HCT116 (cell line): Measurements from ENCODE around the gene SYT4. TPM values are rescaled to one million over a fixed set of nuclear protein-coding genes. Genes with fewer than 3 reads are reported as not detected.

Source experiments
- ATAC-seq: fragments of 200-7000 bp; cut with Tn5 transposase; 2 replicates; pipeline ENCODE4 v1.9.1; 2020; ENCODE audit warnings: mild to moderate bottlenecking, moderate library complexity
- BruUV-seq: library from RNA; stranded (reverse); fragments of 400-500 nt; replicated peaks from 2 replicates; lab custom pipeline; 2021; lab: Mats Ljungman, UMichigan
- CTCF ChIA-PET: fragments of 300-600 bp; sonication (Branson Sonifier 250); formaldehyde crosslinking; loops from one replicate; lab custom pipeline; 2021; ENCODE audit warnings: antibody characterized with exemption; lab: Charles Lee
- POLR2A ChIA-PET: fragments of 300-600, 350-600 bp; sonication (Branson Sonifier 250); formaldehyde crosslinking; loops from one replicate; lab custom pipeline; 2021; ENCODE audit warnings: antibody characterized with exemption; lab: Charles Lee
- RAD21 ChIA-PET, 2 experiments: fragments of 300-600 bp; sonication (Branson Sonifier 250); formaldehyde crosslinking; loops; one replicate each; lab custom pipeline; 2023; ENCODE audit warnings: low total read pairs in 2 of 2; ENCODE audit not compliant: uncharacterized antibody in 2 of 2, unreplicated experiment in 2 of 2, low non-redundant PET in 1 of 2; lab: Charles Lee
- DNase-seq: peaks from one replicate; pipeline ENCODE4 v3.0.0-alpha.2; 2010; ENCODE audit warnings: low read depth, low spot score
- H2AFZ ChIP-seq: fragments of 200-600 bp; shearing (Covaris generic), sonication (generic); 2 replicates; pipeline ENCODE4 v1.6.1; 2017; ENCODE audit warnings: low read depth, mixed run types, mixed read lengths, antibody characterized with exemption, low read length; ENCODE audit not compliant: poor library complexity, severe bottlenecking
- H3K27ac ChIP-seq: 2 replicates; pipeline ENCODE4 v1.5.1; 2012; ENCODE audit warnings: low read depth, low read length
- H3K27me3 ChIP-seq: fragments of 200-600 bp; sonication (generic); 2 replicates; pipeline ENCODE4 v1.6.1; 2016; ENCODE audit warnings: mixed run types, low read length, mixed read lengths; ENCODE audit not compliant: insufficient read depth
- H3K36me3 ChIP-seq, 2 experiments: fragments of 200-500 bp in 1 of 2; fragments of 200-600 bp in 1 of 2; sonication (Bioruptor generic) in 1 of 2; sonication (generic) in 1 of 2; 2 replicates each; pipeline versions ENCODE4 v1.5.1 to v1.6.1; 2014 to 2016; ENCODE audit warnings: low read length in 2 of 2, inconsistent platforms in 1 of 2, mixed read lengths in 1 of 2, mixed run types in 1 of 2; ENCODE audit not compliant: insufficient read depth in 2 of 2, control insufficient read depth in 1 of 2
- H3K4me1 ChIP-seq, 2 experiments: fragments of 200-600 bp in 1 of 2; sonication (generic) in 1 of 2; 2 replicates each; pipeline versions ENCODE4 v1.5.1 to v1.6.1; 2012 to 2017; ENCODE audit warnings: low read length in 2 of 2, inconsistent platforms in 1 of 2, mild to moderate bottlenecking in 1 of 2, mixed read lengths in 1 of 2, mixed run types in 1 of 2, moderate library complexity in 1 of 2; ENCODE audit not compliant: insufficient read depth in 2 of 2, control insufficient read depth in 1 of 2
- H3K4me2 ChIP-seq: fragments of 200-600 bp; sonication (generic); 2 replicates; pipeline ENCODE4 v1.6.1; 2017; ENCODE audit warnings: mixed run types, low read length, mixed read lengths
- H3K4me3 ChIP-seq, 2 experiments: fragments of 200-600 bp in 1 of 2; sonication (generic) in 1 of 2; replicated peaks in 1 of 2; 2 replicates each; pipeline ENCODE4 v1.5.1; 2011 to 2016; ENCODE audit warnings: low read length in 2 of 2, control low read depth in 1 of 2, low read depth in 1 of 2, mild to moderate bottlenecking in 1 of 2, mixed read lengths in 1 of 2, mixed run types in 1 of 2
- H3K79me2 ChIP-seq: fragments of 200-600 bp; sonication (generic); 2 replicates; pipeline ENCODE4 v1.6.1; 2017; ENCODE audit warnings: mild to moderate bottlenecking, mixed run types, low read length, moderate library complexity, mixed read lengths; ENCODE audit not compliant: insufficient read depth
- H3K9ac ChIP-seq: fragments of 200-600 bp; sonication (generic); 2 replicates; pipeline ENCODE4 v1.6.1; 2016; ENCODE audit warnings: low read length, mixed read lengths
- H3K9me2 ChIP-seq: fragments of 200-600 bp; sonication (generic), shearing (Covaris generic); 2 replicates; pipeline ENCODE4 v1.6.1; 2017; ENCODE audit warnings: mixed run types, mild to moderate bottlenecking, moderate library complexity; ENCODE audit not compliant: insufficient read depth
- H3K9me3 ChIP-seq, 2 experiments: fragments of 200-500 bp in 1 of 2; fragments of 200-600 bp in 1 of 2; sonication (Bioruptor generic) in 1 of 2; sonication (generic) in 1 of 2; 2 replicates each; pipeline ENCODE4 v1.6.1; 2014 to 2017; ENCODE audit warnings: low read length in 2 of 2, mixed read lengths in 2 of 2, inconsistent platforms in 1 of 2, low read depth in 1 of 2, mild to moderate bottlenecking in 1 of 2, mixed run types in 1 of 2, moderate library complexity in 1 of 2; ENCODE audit not compliant: control insufficient read depth in 1 of 2, insufficient read depth in 1 of 2
- H4K20me1 ChIP-seq: fragments of 200-600 bp; sonication (generic), shearing (Covaris generic); 2 replicates; pipeline ENCODE4 v1.6.1; 2017; ENCODE audit warnings: mixed run types, mild to moderate bottlenecking, moderate library complexity; ENCODE audit not compliant: insufficient read depth
- CBX3 ChIP-seq: IDR thresholded peaks from 2 replicates; pipeline ENCODE4 v1.6.1; 2012; ENCODE audit warnings: low read depth
- CEBPB ChIP-seq: IDR thresholded peaks from 2 replicates; pipeline ENCODE4 v1.6.1; 2012; ENCODE audit warnings: low read depth
- EZH2phosphoT487 ChIP-seq: fragments of 200-600 bp; IDR thresholded peaks from 2 replicates; pipeline ENCODE4 v1.6.1; 2018; ENCODE audit warnings: antibody characterized with exemption, borderline replicate concordance
- FOSL1 ChIP-seq: IDR thresholded peaks from 2 replicates; pipeline ENCODE4 v1.6.1; 2012; ENCODE audit warnings: low read depth
- JUND ChIP-seq: IDR thresholded peaks from 2 replicates; pipeline ENCODE4 v1.6.1; 2012
- POLR2A ChIP-seq: IDR thresholded peaks from 2 replicates; pipeline ENCODE4 v1.7.0; 2011; ENCODE audit warnings: borderline replicate concordance; ENCODE audit not compliant: insufficient read depth, insufficient read length; ENCODE audit errors: extremely low read depth
- SIN3A ChIP-seq: IDR thresholded peaks from 2 replicates; pipeline ENCODE4 v1.6.1; 2012; ENCODE audit warnings: low read depth
- SP1 ChIP-seq: IDR thresholded peaks from 2 replicates; pipeline ENCODE4 v1.6.1; 2012; ENCODE audit warnings: low read depth
- SRF ChIP-seq: IDR thresholded peaks from 2 replicates; pipeline ENCODE4 v1.6.1; 2012; ENCODE audit warnings: low read depth
- TCF7L2 ChIP-seq: IDR thresholded peaks from 2 replicates; pipeline ENCODE4 v1.7.0; 2011; ENCODE audit warnings: borderline replicate concordance, inconsistent platforms; ENCODE audit not compliant: insufficient read depth, insufficient read length; ENCODE audit errors: extremely low read depth
- YY1 ChIP-seq: IDR thresholded peaks from 2 replicates; pipeline ENCODE4 v1.6.1; 2011; ENCODE audit warnings: low read length, low read depth, moderate library complexity, mild to moderate bottlenecking; ENCODE audit not compliant: insufficient replicate concordance; ENCODE audit errors: extremely low read depth
- ZNF274 ChIP-seq: fragments of 200-500 bp; sonication (Bioruptor generic); IDR thresholded peaks from 2 replicates; pipeline ENCODE4 v1.6.1; 2014; ENCODE audit warnings: mild to moderate bottlenecking, low read depth, low read length, inconsistent platforms
- intact Hi-C: fragments of 100-400 bp; cut with micrococcal nuclease; formaldehyde crosslinking; loops from 2 replicates; pipeline ENCODE4 v1.10.0; 2022
- total RNA-seq: library from RNA; stranded (reverse); gene quantifications from one replicate; pipeline ENCODE4 v1.2.1, GENCODE V29; 2021; ENCODE audit not compliant: unreplicated experiment
- TF ChIP-seq, protein P1 (sequence below): IDR thresholded peaks from 2 replicates; pipeline ENCODE4 v1.6.1; 2012
- TF ChIP-seq, protein P2 (sequence below): IDR thresholded peaks from 2 replicates; pipeline ENCODE4 v1.6.1; 2012; ENCODE audit warnings: low read depth
- TF ChIP-seq, protein P3 (sequence below): IDR thresholded peaks from 2 replicates; pipeline ENCODE4 v1.6.1; 2011; ENCODE audit warnings: mild to moderate bottlenecking, low read length, moderate library complexity; ENCODE audit not compliant: insufficient replicate concordance; ENCODE audit errors: extremely low read depth
- TF ChIP-seq, protein P4 (sequence below), 3 experiments: fragments of 200-600 bp in 1 of 3; sonication (generic) in 1 of 3; IDR thresholded peaks in 2 of 3; conservative IDR thresholded peaks in 1 of 3; 2 replicates each; pipeline ENCODE4 v1.5.1; 2012 to 2017; ENCODE audit warnings: low read depth in 2 of 3, low read length in 2 of 3, antibody characterized with exemption in 1 of 3, borderline replicate concordance in 1 of 3, control low read depth in 1 of 3, mild to moderate bottlenecking in 1 of 3, mixed read lengths in 1 of 3, mixed run types in 1 of 3, moderate library complexity in 1 of 3; ENCODE audit not compliant: insufficient read depth in 1 of 3

The SYT4 gene
- total RNA-seq, 1 experiment from 2014 or later = not detected

DNA sequence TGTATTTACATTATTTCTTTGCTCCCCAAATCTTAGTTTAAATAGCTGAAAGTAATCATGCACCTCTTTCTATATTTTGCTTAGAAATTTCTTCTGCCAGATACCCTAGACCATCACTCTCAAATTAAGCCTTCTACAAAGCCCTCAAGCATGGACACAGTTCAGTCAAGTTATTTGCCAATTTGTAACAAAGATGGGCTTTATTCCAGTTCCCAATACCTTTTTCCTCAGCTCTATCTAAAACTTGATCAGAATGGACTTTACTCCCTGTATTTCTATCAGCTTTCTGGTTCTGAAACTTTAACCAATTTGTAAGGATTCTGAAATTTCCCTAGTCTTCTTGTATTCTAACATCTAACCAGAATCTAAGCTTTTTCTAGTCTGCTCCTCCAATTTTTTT is 56.6 kb downstream of the SYT4 start:
- H3K27ac ChIP-seq = no peak overlapping the region
- no peaks in the 10 kb centered on the region for H3K79me2 ChIP-seq
- RAD21 ChIA-PET = no interaction called here
- H4K20me1 ChIP-seq = no peaks in the 10 kb centered on the region
- no peak for TF ChIP-seq TCF7L2
- TF ChIP-seq, protein P1, sequence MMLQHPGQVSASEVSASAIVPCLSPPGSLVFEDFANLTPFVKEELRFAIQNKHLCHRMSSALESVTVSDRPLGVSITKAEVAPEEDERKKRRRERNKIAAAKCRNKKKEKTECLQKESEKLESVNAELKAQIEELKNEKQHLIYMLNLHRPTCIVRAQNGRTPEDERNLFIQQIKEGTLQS = no peak
- TF ChIP-seq, protein P2, sequence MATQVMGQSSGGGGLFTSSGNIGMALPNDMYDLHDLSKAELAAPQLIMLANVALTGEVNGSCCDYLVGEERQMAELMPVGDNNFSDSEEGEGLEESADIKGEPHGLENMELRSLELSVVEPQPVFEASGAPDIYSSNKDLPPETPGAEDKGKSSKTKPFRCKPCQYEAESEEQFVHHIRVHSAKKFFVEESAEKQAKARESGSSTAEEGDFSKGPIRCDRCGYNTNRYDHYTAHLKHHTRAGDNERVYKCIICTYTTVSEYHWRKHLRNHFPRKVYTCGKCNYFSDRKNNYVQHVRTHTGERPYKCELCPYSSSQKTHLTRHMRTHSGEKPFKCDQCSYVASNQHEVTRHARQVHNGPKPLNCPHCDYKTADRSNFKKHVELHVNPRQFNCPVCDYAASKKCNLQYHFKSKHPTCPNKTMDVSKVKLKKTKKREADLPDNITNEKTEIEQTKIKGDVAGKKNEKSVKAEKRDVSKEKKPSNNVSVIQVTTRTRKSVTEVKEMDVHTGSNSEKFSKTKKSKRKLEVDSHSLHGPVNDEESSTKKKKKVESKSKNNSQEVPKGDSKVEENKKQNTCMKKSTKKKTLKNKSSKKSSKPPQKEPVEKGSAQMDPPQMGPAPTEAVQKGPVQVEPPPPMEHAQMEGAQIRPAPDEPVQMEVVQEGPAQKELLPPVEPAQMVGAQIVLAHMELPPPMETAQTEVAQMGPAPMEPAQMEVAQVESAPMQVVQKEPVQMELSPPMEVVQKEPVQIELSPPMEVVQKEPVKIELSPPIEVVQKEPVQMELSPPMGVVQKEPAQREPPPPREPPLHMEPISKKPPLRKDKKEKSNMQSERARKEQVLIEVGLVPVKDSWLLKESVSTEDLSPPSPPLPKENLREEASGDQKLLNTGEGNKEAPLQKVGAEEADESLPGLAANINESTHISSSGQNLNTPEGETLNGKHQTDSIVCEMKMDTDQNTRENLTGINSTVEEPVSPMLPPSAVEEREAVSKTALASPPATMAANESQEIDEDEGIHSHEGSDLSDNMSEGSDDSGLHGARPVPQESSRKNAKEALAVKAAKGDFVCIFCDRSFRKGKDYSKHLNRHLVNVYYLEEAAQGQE = no peak
- TF ChIP-seq SIN3A = no peak
- no peak for TF ChIP-seq ZNF274
- no peak for TF ChIP-seq SP1
- TF ChIP-seq CBX3 = no peak
- no peak for TF ChIP-seq EZH2phosphoT487
- no peak for TF ChIP-seq JUND
- TF ChIP-seq POLR2A = no peak
- TF ChIP-seq SRF = no peak
- TF ChIP-seq CEBPB = no peak
- TF ChIP-seq, protein P3, sequence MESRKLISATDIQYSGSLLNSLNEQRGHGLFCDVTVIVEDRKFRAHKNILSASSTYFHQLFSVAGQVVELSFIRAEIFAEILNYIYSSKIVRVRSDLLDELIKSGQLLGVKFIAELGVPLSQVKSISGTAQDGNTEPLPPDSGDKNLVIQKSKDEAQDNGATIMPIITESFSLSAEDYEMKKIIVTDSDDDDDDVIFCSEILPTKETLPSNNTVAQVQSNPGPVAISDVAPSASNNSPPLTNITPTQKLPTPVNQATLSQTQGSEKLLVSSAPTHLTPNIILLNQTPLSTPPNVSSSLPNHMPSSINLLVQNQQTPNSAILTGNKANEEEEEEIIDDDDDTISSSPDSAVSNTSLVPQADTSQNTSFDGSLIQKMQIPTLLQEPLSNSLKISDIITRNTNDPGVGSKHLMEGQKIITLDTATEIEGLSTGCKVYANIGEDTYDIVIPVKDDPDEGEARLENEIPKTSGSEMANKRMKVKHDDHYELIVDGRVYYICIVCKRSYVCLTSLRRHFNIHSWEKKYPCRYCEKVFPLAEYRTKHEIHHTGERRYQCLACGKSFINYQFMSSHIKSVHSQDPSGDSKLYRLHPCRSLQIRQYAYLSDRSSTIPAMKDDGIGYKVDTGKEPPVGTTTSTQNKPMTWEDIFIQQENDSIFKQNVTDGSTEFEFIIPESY = no peak
- TF ChIP-seq YY1 = no peak
- TF ChIP-seq FOSL1 = no peak
- TF ChIP-seq, protein P4, sequence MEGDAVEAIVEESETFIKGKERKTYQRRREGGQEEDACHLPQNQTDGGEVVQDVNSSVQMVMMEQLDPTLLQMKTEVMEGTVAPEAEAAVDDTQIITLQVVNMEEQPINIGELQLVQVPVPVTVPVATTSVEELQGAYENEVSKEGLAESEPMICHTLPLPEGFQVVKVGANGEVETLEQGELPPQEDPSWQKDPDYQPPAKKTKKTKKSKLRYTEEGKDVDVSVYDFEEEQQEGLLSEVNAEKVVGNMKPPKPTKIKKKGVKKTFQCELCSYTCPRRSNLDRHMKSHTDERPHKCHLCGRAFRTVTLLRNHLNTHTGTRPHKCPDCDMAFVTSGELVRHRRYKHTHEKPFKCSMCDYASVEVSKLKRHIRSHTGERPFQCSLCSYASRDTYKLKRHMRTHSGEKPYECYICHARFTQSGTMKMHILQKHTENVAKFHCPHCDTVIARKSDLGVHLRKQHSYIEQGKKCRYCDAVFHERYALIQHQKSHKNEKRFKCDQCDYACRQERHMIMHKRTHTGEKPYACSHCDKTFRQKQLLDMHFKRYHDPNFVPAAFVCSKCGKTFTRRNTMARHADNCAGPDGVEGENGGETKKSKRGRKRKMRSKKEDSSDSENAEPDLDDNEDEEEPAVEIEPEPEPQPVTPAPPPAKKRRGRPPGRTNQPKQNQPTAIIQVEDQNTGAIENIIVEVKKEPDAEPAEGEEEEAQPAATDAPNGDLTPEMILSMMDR (IDR thresholded peaks at IDR 0.05 in 2 of 3, conservative IDR thresholded peaks at IDR 0.05 in 1 of 3; ENCODE audit: borderline replicate concordance in 1 of 3, insufficient read depth in 1 of 3, low read depth in 2 of 3, low read length in 2 of 3) = no peak
- no peak overlapping the region for H3K4me3 ChIP-seq
- H3K36me3 ChIP-seq = no peaks in the 10 kb centered on the region
- CTCF ChIA-PET = no interaction called here
- DNase-seq (no peak), ATAC-seq (no peak)
- no peak overlapping the region for H3K4me2 ChIP-seq
- H2AFZ ChIP-seq = no peak overlapping the region
- no peak overlapping the region for H3K9ac ChIP-seq
- no peaks in the 10 kb centered on the region; a peak in 2 of 4 replicates for H3K9me3 ChIP-seq
- intact Hi-C loops = no loop called here
- POLR2A ChIA-PET = no interaction called here
- H3K27me3 ChIP-seq = no peaks in the 10 kb centered on the region
- no peaks in the 10 kb centered on the region for H3K4me1 ChIP-seq
- BruUV-seq = no TSS peak
- H3K9me2 ChIP-seq = no peaks in the 10 kb centered on the region
